ENCODE measurements around the gene GLCE.

DNA sequence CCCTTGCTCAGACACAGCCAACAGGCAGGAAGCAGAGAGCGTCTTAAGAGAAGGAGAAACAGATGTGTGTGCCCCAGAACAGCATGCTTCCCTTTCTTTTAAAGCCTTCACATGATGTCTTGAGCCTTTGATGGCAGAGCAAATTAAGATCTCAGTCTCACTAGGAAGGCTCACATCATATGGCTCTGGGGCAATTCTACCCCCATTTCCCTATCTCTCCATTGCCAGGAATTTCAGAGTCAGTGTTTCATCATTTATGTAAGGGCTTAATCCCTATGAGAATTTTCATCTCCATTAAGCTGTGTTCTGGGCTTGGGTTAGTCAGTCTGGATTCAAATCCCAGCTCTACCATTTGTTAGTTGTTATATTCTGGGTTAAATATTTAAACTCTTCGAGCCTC is 41.4 kb upstream of the GLCE start:
- TF ChIP-seq TCF3 (IDR thresholded peaks at IDR 0.05; ENCODE audit: borderline replicate concordance, insufficient read depth, low read depth, low read length) (no peak), BCL11A (IDR thresholded peaks at IDR 0.05; ENCODE audit: low read depth, low read length) (no peak), IKZF2 (IDR thresholded peaks at IDR 0.05) (no peak), TARDBP (IDR thresholded peaks at IDR 0.05; ENCODE audit: borderline replicate concordance) (no peak), SIX5 (IDR thresholded peaks at IDR 0.05; ENCODE audit: low read depth, low read length, severe bottlenecking) (no peak), CREB1 (IDR thresholded peaks at IDR 0.05; ENCODE audit: low read depth) (no peak), POLR2A (IDR thresholded peaks at IDR 0.05; ENCODE audit: low read depth, low read length) (no peak), ZNF274 (IDR thresholded peaks at IDR 0.05; ENCODE audit: insufficient read depth, insufficient read length) (no peak), SP1 (IDR thresholded peaks at IDR 0.05; ENCODE audit: low read depth, low read length) (no peak)
- TF ChIP-seq, protein P1, sequence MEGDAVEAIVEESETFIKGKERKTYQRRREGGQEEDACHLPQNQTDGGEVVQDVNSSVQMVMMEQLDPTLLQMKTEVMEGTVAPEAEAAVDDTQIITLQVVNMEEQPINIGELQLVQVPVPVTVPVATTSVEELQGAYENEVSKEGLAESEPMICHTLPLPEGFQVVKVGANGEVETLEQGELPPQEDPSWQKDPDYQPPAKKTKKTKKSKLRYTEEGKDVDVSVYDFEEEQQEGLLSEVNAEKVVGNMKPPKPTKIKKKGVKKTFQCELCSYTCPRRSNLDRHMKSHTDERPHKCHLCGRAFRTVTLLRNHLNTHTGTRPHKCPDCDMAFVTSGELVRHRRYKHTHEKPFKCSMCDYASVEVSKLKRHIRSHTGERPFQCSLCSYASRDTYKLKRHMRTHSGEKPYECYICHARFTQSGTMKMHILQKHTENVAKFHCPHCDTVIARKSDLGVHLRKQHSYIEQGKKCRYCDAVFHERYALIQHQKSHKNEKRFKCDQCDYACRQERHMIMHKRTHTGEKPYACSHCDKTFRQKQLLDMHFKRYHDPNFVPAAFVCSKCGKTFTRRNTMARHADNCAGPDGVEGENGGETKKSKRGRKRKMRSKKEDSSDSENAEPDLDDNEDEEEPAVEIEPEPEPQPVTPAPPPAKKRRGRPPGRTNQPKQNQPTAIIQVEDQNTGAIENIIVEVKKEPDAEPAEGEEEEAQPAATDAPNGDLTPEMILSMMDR (IDR thresholded peaks at IDR 0.05 in 2 of 3, conservative IDR thresholded peaks at IDR 0.05 in 1 of 3; ENCODE audit: control insufficient read depth in 2 of 3, extremely low read depth in 1 of 3, insufficient read depth in 1 of 3, low read depth in 3 of 3, low read length in 3 of 3), result no peak
- TF ChIP-seq, protein P2, sequence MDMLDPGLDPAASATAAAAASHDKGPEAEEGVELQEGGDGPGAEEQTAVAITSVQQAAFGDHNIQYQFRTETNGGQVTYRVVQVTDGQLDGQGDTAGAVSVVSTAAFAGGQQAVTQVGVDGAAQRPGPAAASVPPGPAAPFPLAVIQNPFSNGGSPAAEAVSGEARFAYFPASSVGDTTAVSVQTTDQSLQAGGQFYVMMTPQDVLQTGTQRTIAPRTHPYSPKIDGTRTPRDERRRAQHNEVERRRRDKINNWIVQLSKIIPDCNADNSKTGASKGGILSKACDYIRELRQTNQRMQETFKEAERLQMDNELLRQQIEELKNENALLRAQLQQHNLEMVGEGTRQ (IDR thresholded peaks at IDR 0.05; ENCODE audit: borderline replicate concordance, low read depth, low read length), result no peak

Measured in GM12878 (cell line).